GM21723 (cell line): Measurements from ENCODE around the gene FILIP1.

ENCODE experiments used
- ATAC-seq: cut with Tn5 transposase; IDR thresholded peaks from one replicate; pipeline ENCODE4 v1.9.1; 2021; ENCODE audit warnings: mild to moderate bottlenecking, moderate library complexity; ENCODE audit not compliant: unreplicated experiment

FILIP1 gene

DNA sequence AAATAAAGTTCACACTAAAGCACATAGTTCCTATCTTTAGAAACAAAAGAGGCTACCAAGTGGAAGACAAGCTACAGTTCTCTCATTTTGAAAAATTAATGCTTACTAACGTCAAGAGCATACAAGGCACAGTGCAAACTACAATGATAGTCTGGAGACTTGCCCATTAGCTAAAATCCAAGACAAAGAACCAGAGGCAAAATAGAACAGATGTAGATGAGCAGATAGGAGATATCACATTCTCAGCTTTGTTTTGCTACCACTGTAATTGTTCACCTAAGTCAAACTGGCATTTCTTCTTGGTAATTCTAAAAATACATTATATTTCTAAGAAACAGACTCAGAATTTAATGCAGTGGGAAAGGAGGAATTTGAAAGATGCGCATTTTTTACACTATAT lies 214.2 kb downstream of the FILIP1 start:
- ATAC-seq: no peak

DNA sequence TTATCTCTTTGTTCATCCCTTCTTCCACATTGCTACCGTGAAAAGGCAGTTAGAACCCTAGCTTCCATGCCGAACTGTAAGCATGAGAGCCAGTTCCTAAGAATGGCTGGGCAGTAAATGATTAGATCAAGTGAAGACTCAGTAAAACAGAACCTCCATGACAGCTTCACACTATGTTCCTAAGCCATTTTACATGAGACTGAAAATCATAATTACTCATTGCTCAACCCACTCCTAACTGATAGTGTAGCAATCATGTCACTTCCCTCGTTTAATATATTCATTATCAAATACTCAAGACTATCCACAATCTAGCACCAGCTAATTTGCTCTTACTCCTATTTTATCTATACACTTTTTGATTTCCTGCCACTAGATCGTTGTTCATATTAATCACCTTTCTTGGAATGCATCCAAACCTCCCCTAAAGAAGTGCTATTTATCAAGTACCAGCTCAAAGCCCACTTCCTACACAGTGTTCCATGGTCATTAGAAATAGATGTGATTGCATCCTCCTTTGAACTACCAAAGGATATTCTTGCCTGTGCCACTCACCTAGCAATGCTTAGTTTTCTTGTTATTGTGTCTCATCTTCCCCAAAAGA lies 215.0 kb downstream of the FILIP1 start:
- ATAC-seq: no peak

DNA sequence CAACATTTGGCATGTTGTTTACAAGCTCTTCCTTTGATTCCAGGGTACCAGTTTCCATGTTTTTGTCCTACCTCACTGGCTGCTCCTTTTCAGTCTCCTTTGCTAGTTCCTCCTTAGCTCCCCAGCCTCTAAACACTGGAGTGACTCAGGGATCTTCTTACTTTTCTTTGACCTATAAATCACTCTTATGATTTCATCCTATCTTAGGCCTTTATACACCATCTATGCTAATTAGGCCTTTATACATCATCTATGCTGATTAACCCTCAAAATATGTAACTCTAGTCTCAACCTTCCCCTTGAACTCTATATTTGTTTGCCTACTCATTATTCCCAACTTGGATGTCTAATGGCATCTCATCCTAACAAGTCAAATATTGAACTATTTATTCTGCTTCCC lies 218.5 kb downstream of the FILIP1 start:
- ATAC-seq: no peak

DNA sequence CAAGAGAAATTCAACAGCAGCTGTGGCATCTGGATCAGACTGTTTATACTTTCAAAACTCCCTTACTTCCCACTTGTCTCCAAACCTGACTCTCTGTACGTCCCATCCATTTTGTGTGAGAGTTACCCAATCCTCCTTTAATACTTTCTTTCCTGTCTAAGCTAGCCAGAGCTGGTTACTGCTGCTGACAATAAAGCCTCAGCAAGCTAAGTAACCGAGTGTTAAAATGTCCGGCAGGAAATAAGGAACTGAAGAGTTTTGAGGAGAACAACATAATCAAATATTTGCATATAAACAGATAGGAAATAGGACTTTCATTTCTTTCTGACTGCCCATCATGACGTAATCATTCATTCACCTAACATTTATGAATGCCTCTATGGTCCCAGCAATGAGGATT lies 220.6 kb downstream of the FILIP1 start:
- ATAC-seq: no peak

GRCh38 chr6:75272145-75272840 lies 221.3 kb downstream of the FILIP1 start:
- ATAC-seq: no peak

- ATAC-seq: no peak
Observed at GRCh38 chr6:75268988-75269354, 224.6 kb downstream of the FILIP1 start.

- ATAC-seq: no peak
Observed at GRCh38 chr6:75268121-75268987, 225.2 kb downstream of the FILIP1 start.

- ATAC-seq: no peak
Observed at GRCh38 chr6:75267461-75267860, 226.1 kb downstream of the FILIP1 start.

DNA sequence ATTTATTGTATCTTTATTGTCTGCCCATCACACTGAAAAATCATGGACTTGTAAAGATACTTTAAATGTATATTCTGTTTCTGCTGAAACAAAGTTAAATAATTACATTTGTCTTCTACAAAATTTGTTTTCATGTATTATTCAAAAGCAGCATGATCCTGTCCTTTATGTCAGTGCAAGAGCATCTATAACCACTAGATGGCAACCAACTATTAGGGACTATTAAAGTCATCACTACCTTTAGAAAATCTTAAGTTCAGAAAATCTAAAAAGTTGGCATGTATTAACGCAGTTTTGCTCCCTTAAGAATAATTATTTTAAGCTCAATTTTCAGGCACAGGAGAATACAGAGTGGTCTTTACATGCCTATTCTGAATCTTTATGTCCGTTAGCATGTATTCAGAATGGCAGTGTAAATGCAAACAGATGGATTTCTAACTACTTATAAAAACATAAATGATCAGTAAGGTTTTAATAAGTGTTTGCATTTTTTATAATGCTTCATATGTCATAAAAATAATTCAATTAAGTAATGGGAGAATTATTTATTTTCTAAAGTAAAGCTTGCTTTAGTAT lies 226.8 kb downstream of the FILIP1 start:
- peak; percentile 80 for ATAC-seq

- ATAC-seq: no peak
Observed at GRCh38 chr6:75263401-75263750, 230.2 kb downstream of the FILIP1 start.

GRCh38 chr6:75262716-75263400 lies 230.7 kb downstream of the FILIP1 start:
- ATAC-seq: no peak

DNA sequence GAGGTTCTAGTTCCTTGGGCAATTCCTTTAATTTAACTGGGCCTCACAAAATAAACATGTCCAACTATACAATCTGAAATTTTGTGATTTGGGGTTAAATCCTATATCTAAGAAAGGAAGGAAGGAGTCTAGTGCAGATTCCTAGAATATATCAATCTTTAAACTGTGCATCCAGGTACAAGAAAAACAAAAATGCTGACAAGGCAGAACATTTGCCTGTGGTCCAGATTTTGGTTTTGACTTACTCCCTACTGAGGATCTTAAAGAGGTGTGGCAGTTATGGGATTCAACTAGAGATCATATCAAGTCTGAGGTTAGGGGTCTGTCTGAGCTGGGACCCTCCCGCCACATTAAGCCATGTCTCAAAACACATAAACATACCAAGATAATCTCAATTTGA lies 232.3 kb downstream of the FILIP1 start:
- no peak for ATAC-seq

DNA sequence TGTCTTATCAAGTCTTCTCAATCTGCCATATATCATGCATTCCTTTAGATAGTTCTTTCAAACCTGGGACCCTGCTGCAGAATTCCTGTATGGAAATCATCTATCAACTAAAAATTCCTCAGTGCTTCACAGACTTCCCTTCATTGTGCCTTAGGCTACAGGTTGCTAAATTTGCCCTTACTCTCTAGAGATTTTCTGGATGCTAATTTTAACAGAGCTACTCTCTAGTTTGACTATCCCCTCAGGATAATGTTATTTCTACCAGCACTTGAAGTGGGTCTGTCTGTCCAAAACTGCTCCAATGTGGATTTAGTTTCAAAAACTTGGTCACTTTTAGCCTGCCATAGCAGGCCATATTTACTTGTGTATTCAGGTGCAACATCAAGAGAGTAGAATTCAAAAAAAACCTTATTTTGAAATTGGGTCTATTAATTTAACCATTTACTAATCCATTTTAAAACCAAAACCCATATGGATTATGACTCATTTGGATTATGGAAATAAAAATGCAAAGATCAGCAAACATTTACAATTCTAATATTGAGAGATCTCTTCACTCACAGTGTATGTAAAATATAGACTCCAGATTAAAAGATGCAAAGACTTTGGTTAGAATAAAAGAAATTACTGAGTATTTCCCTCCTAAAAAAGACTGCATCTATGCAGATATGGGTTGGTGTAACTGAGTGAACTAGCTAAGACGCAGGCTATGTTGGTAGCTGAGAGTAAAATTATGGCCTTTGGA lies 236.1 kb downstream of the FILIP1 start:
- ATAC-seq: no peak

GRCh38 chr6:75250552-75250951 lies 243.0 kb downstream of the FILIP1 start:
- ATAC-seq: no peak

GRCh38 chr6:75249837-75250236 lies 243.8 kb downstream of the FILIP1 start:
- ATAC-seq: no peak

- ATAC-seq: no peak
Observed at GRCh38 chr6:75246386-75246785, 247.2 kb downstream of the FILIP1 start.

GRCh38 chr6:75244063-75244584 lies 249.5 kb downstream of the FILIP1 start:
- peak; percentile 21 for ATAC-seq

- peak; percentile 98 for ATAC-seq
Observed at GRCh38 chr6:75243333-75244062, 250.1 kb downstream of the FILIP1 start, which contains the start of gene COX7A2. COX7A2 (minus strand) TSS chr6:75243801; CDS start chr6:75243734, 67 bp downstream.
